Breast epithelium (tissue), 3 donors: ENCODE data around the gene NECTIN2.

Experiments used
- CTCF ChIP-seq, 3 donors: fragments of 450-650 bp; IDR thresholded peaks; one replicate each; pipeline ENCODE4 v1.5.1; 2016 to 2017; ENCODE audit warnings: antibody characterized with exemption in 3 of 3, mild to moderate bottlenecking in 3 of 3, moderate library complexity in 3 of 3
- POLR2A ChIP-seq: fragments of 450-650 bp; IDR thresholded peaks from one replicate; pipeline ENCODE4 v1.6.1; 2016; ENCODE audit warnings: antibody characterized with exemption, mild to moderate bottlenecking, moderate library complexity
- POLR2AphosphoS5 ChIP-seq, 3 donors: sonication (generic); formaldehyde crosslinking; IDR thresholded peaks; one replicate each; pipeline ENCODE4 v1.6.1; 2017; ENCODE audit warnings: antibody characterized with exemption in 3 of 3

- TF ChIP-seq POLR2AphosphoS5 (IDR thresholded peaks at IDR 0.05) (no peak), POLR2A (no peak), CTCF (IDR thresholded peaks at IDR 0.05) (no peak)
Measured at GRCh38 chr19:44839276-44839675, 6.8 kb upstream of the NECTIN2 start.
